ENCODE measurements around the gene ZNF789. TPM values are rescaled to one million over a fixed set of nuclear protein-coding genes. Genes with fewer than 3 reads are reported as not detected.

The ZNF789 gene
- total and polyA plus RNA-seq, 2 of the 13 experiments (the other 11 are each of a cell fraction or from before 2014, with no cell fraction given): 19.8 to 25.1 TPM

- TF ChIP-seq ZNF484 (CRISPR knock-in tag; IDR thresholded peaks at IDR 0.05; ENCODE audit: borderline replicate concordance, low read depth): no peak
- peak; percentile 97 for TF ChIP-seq RAD51 (IDR thresholded peaks at IDR 0.05; ENCODE audit: borderline replicate concordance)
- TF ChIP-seq ZC3H13 (CRISPR knock-in tag; IDR thresholded peaks at IDR 0.05): peak; percentile 68
- no peak for TF ChIP-seq CERS6 (CRISPR knock-in tag; IDR thresholded peaks at IDR 0.05)
- TF ChIP-seq SOX13 (IDR thresholded peaks at IDR 0.05): no peak
- TF ChIP-seq SOX13 (CRISPR knock-in tag; conservative IDR thresholded peaks at IDR 0.05 in 1 of 2, IDR thresholded peaks at IDR 0.05 in 1 of 2): no peak
- TF ChIP-seq, protein P1, sequence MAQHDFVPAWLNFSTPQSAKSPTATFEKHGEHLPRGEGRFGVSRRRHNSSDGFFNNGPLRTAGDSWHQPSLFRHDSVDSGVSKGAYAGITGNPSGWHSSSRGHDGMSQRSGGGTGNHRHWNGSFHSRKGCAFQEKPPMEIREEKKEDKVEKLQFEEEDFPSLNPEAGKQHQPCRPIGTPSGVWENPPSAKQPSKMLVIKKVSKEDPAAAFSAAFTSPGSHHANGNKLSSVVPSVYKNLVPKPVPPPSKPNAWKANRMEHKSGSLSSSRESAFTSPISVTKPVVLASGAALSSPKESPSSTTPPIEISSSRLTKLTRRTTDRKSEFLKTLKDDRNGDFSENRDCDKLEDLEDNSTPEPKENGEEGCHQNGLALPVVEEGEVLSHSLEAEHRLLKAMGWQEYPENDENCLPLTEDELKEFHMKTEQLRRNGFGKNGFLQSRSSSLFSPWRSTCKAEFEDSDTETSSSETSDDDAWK (CRISPR knock-in tag; IDR thresholded peaks at IDR 0.05): no peak
- peak; percentile 23; the same call in 1 of the 2 replicates for TF ChIP-seq ZNF446 (CRISPR knock-in tag; IDR thresholded peaks at IDR 0.05)
- no peak for TF ChIP-seq FIP1L1 (IDR thresholded peaks at IDR 0.05; ENCODE audit: borderline replicate concordance, insufficient read depth, low read depth, low read length)
- 0 out of 2 replicates have a peak, but pooled peaks have one; percentile 4 for TF ChIP-seq LCORL (IDR thresholded peaks at IDR 0.05)
- peak; percentile 54 for TF ChIP-seq LCORL (CRISPR knock-in tag; IDR thresholded peaks at IDR 0.05)
- TF ChIP-seq MIXL1 (CRISPR knock-in tag; IDR thresholded peaks at IDR 0.05): peak; percentile 37; the same call in 1 of the 2 replicates
- TF ChIP-seq DMAP1 (CRISPR knock-in tag; IDR thresholded peaks at IDR 0.05): peak; percentile 73; the same call in 1 of the 2 replicates
- TF ChIP-seq ZNF747 (CRISPR knock-in tag; IDR thresholded peaks at IDR 0.05; ENCODE audit: borderline replicate concordance): peak; percentile 26
- TF ChIP-seq EED (CRISPR knock-in tag; IDR thresholded peaks at IDR 0.05): no peak
- 0 out of 2 replicates have a peak, but pooled peaks have one; percentile 28 for TF ChIP-seq KLF6 (CRISPR knock-in tag; IDR thresholded peaks at IDR 0.05)
- peak; percentile 37; the same call in 1 of the 2 replicates for TF ChIP-seq FOXP4 (CRISPR knock-in tag; IDR thresholded peaks at IDR 0.05)
- TF ChIP-seq PCBP2 (optimal IDR thresholded peaks at IDR 0.05; ENCODE audit: low read depth, low read length, poor library complexity, severe bottlenecking): no peak
- 0 out of 2 replicates have a peak, but pooled peaks have one; percentile 12 for TF ChIP-seq FOSL2 (CRISPR knock-in tag; IDR thresholded peaks at IDR 0.05)
- peak; percentile 58; the same call in 1 of the 2 replicates for TF ChIP-seq ZNF75D (CRISPR knock-in tag; IDR thresholded peaks at IDR 0.05; ENCODE audit: borderline replicate concordance)
- no peak for TF ChIP-seq GABPA (IDR thresholded peaks at IDR 0.05; ENCODE audit: low read depth, low read length)
- peak; percentile 81 for TF ChIP-seq GABPA (CRISPR knock-in tag; IDR thresholded peaks at IDR 0.05; ENCODE audit: low read depth)
- peak; percentile 57 for TF ChIP-seq TBX2 (CRISPR knock-in tag; IDR thresholded peaks at IDR 0.05; ENCODE audit: borderline replicate concordance)
- TF ChIP-seq PHF20 (CRISPR knock-in tag; IDR thresholded peaks at IDR 0.05): peak; percentile 75
- no peak; the same call in 1 of the 2 replicates for TF ChIP-seq ZFYVE20 (CRISPR knock-in tag; IDR thresholded peaks at IDR 0.05; ENCODE audit: borderline replicate concordance, low read depth)
- TF ChIP-seq ZNF724P (CRISPR knock-in tag; IDR thresholded peaks at IDR 0.05; ENCODE audit: borderline replicate concordance): peak; percentile 21; the same call in 1 of the 2 replicates
- peak; percentile 71 for TF ChIP-seq ZNF883 (CRISPR knock-in tag; IDR thresholded peaks at IDR 0.05; ENCODE audit: not compliant biosample characterization)
Observed at GRCh38 chr7:99472561-99473314, at the start of gene ZNF789 (continued).

Data from HepG2 (cell line).